Cardiac muscle cell (in vitro differentiated cells and primary cell): Measurements from ENCODE around the gene FOXD4. TPM values are rescaled to one million over a fixed set of nuclear protein-coding genes. Genes with fewer than 3 reads are reported as not detected.
"Not testable (repeated sequence)": the region's sequence is repeated elsewhere in the genome, so short reads cannot be mapped to it uniquely, and the experiment has no call there.

Experiments
- DNase-seq, 2 donors: peaks; one replicate each; pipeline versions ENCODE4 v3.0.0 to v3.0.0-alpha.2; 2010 to 2017; ENCODE audit warnings: low read depth in 1 of 2, low spot score in 1 of 2
- H3K27ac ChIP-seq: fragments of 200-600 bp; sonication (generic); 2 replicates; pipeline ENCODE4 v1.5.1; 2016
- H3K27me3 ChIP-seq: fragments of 200-600 bp; sonication (generic); 2 replicates; pipeline ENCODE4 v1.6.0; 2016; ENCODE audit warnings: control low read depth
- H3K36me3 ChIP-seq: fragments of 200-600 bp; sonication (generic); 2 replicates; pipeline ENCODE4 v1.5.1; 2016; ENCODE audit warnings: control low read depth
- H3K4me1 ChIP-seq: fragments of 200-600 bp; sonication (generic); 2 replicates; pipeline ENCODE4 v1.8.1; 2017; ENCODE audit warnings: low read depth, mild to moderate bottlenecking, mixed run types
- H3K4me3 ChIP-seq: fragments of 200-600 bp; sonication (generic); 2 replicates; pipeline ENCODE4 v1.5.1; 2016; ENCODE audit warnings: mild to moderate bottlenecking
- H3K9me3 ChIP-seq: fragments of 200-600 bp; sonication (generic); 2 replicates; pipeline ENCODE4 v1.5.1; 2017; ENCODE audit warnings: low read depth, mild to moderate bottlenecking, control low read depth
- polyA plus RNA-seq: library from polyadenylated mRNA; unstranded; fragments of >200 nt; fragmentation: Nextera tagmentation; extraction: Ambion mirVana; gene quantifications from 2 replicates; pipeline ENCODE4 v1.2.1, GENCODE V29; 2016
- total RNA-seq: library from RNA; depleted of rRNA; stranded (reverse); fragments of >200 nt; gene quantifications from 2 replicates; pipeline ENCODE4 v1.2.3, GENCODE V29; 2016

Gene FOXD4
- total and polyA plus RNA-seq, 2 experiments from 2014 or later, result 1.5 TPM; not detected in 1

GRCh38 chr9:78333-78732, 39.9 kb downstream of the FOXD4 start:
- H3K4me1 ChIP-seq, DNase-seq, H3K36me3 ChIP-seq, H3K4me3 ChIP-seq, H3K27ac ChIP-seq, H3K9me3 ChIP-seq: not testable (repeated sequence)
- peaks cover 42% of the 10 kb centered on the region for H3K27me3 ChIP-seq

GRCh38 chr9:76389-76788, 41.8 kb downstream of the FOXD4 start:
- peaks cover 53% of the 10 kb centered on the region for H3K27me3 ChIP-seq

GRCh38 chr9:73900-74525, 44.2 kb downstream of the FOXD4 start:
- H3K36me3 ChIP-seq, H3K9me3 ChIP-seq, DNase-seq, H3K4me1 ChIP-seq, H3K27ac ChIP-seq: not testable (repeated sequence)
- Histone ChIP-seq H3K4me3 (peak overlapping the region; percentile 39), H3K27me3 (peaks cover 49% of the 10 kb centered on the region)

More at GRCh38 chr9:76389-76788, 41.8 kb downstream of the FOXD4 start:
- not testable (repeated sequence) for H3K27ac ChIP-seq, DNase-seq, H3K36me3 ChIP-seq, H3K4me1 ChIP-seq, H3K4me3 ChIP-seq, H3K9me3 ChIP-seq

- Histone ChIP-seq H3K27me3 (peaks cover 46% of the 10 kb centered on the region), H3K4me3 (peak overlapping the region; percentile 39)
- H3K9me3 ChIP-seq, H3K27ac ChIP-seq, H3K4me1 ChIP-seq, H3K36me3 ChIP-seq: not testable (repeated sequence)
- DNase-seq, result peak; percentile 17 to 36
Measured at GRCh38 chr9:73076-73899, 44.9 kb downstream of the FOXD4 start.

Other genes starting within 250 kb of the FOXD4 start
- 14.7 and 16.6 TPM in 2 replicates for gene WASHC1, start 89.0 kb downstream of the FOXD4 start, total RNA-seq
- gene WASHC1, start 89.0 kb downstream of the FOXD4 start, polyA plus RNA-seq, result 15.7 and 17.5 TPM in 2 replicates
- 37.1 and 43.4 TPM in 2 replicates for gene ZNG1A, start 60.6 kb upstream of the FOXD4 start, total RNA-seq
- 69.0 and 87.9 TPM in 2 replicates for gene ZNG1A, start 60.6 kb upstream of the FOXD4 start, polyA plus RNA-seq
- 0.04 TPM in 1 of 2 replicates, not detected in the other for gene DOCK8, start 96.4 kb upstream of the FOXD4 start, total RNA-seq
- 0.11 and 2.0 TPM in 2 replicates for gene DOCK8, start 96.4 kb upstream of the FOXD4 start, polyA plus RNA-seq